Stimulated activated CD8-positive, alpha-beta memory T cell treated with anti-CD3 and anti-CD28 coated beads, Interleukin-4, amount 100 ng/mL, for 1 hour (primary cell): ENCODE results near the gene ATP11C.
"Not testable (repeated sequence)": the region's sequence is repeated elsewhere in the genome, so short reads cannot be mapped to it uniquely, and the experiment has no call there.

Source experiments
- DNase-seq, 2 donors: peaks; one replicate each; pipeline ENCODE4 v3.0.0-alpha.2; 2020; ENCODE audit warnings: low read depth in 2 of 2, low spot score in 1 of 2

ATP11C gene

GRCh38 chrX:139734996-139735395, 197.9 kb downstream of the ATP11C start:
- no peak for DNase-seq

- DNase-seq: no peak
These were observed 207.1 kb downstream of the ATP11C start for GRCh38 chrX:139725720-139726119.

DNA sequence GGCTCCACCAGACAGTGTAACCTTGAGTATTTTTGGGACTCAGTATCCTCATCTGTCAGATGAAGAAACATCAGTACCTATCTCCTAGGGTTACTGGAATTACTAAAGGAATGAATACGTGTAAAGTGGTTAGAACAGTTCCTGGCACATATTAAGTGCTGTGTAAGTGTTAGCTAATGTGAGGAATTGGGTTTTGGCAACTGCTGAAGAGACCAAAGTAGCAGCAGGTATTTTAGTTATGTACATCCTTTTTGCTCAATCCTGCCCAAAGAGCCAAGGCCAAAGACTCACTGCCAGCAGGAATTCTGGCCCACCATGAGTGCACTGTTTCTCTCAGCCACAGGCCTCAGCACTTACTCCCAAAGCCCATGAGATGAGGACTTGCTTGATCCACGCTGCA, 208.2 kb downstream of the ATP11C start:
- no peak for DNase-seq

- DNase-seq: no peak
These were observed 211.9 kb downstream of the ATP11C start for GRCh38 chrX:139720979-139721378.

DNA sequence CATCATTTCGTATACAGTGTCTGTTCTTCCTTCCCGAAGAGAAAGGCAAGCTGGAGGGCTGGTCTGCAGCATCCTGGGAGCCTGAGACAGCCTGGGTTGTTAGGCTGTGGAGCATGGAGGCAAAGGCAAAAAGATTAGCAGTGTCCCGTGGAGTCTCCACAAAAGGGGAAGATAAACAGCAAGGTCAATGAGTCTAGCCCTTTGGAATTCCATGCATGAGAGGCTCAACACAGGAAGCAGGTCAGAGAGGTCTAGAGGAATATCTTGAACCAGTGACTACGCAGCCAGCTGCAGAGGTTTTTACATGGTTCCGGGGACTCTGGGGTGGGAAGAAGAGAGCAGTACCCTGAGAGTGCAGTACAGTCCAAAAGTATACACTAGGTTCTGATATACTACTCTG, 212.7 kb downstream of the ATP11C start:
- no peak for DNase-seq

- DNase-seq: no peak
These were observed 224.8 kb downstream of the ATP11C start, which contains the start of gene MCF2 for GRCh38 chrX:139708067-139708466. MCF2 (minus strand) TSS chrX:139708167; CDS start chrX:139651744, 56,423 bp downstream.

GRCh38 chrX:139702658-139703057, 230.2 kb downstream of the ATP11C start:
- DNase-seq: no peak

GRCh38 chrX:139692908-139693307, 239.9 kb downstream of the ATP11C start:
- DNase-seq: no peak

- DNase-seq: no peak
These were observed 240.4 kb downstream of the ATP11C start for GRCh38 chrX:139692506-139692849.

GRCh38 chrX:139691843-139692505, 240.9 kb downstream of the ATP11C start:
- DNase-seq: no peak

GRCh38 chrX:139691493-139691842, 241.4 kb downstream of the ATP11C start:
- no peak for DNase-seq

DNA sequence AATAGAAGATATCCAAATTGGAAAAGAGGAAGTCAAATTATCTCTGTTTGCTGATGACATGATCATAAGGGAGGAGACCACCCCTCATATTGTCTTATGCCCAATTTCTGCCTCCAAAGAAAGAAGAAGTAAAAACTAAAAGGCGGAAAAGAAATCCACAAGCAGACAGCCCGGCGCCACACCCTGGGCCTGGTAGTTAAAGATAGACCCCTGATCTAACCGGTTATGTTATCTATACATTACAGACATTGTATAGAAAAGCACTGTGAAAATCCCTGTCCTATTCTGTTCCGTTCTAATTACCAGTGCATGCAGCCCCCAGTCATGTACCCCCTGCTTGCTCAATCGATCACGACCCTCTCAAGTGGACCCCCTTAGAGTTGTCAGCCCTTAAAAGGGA, 247.7 kb downstream of the ATP11C start:
- DNase-seq: not testable (repeated sequence)

DNA sequence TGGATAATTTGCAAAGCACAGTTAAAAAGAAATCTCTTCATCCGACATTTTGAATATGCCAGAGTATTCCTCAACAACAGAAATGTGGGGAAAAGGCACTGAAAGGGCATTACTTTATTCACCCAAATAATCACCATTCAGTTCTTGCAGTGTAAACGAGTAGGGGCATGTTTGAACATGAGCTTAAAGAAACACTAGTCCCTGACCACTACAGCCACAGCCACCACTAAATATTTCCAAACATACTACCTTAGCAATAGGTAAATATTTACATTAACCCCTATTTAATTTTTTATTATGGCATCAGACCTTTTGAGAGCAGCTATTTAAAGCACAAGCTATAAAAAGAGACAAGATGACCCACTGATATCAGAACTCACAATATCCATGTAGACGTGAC, 252.5 kb downstream of the ATP11C start:
- DNase-seq: no peak
